HepG2 (cell line): ENCODE data around the gene TMEM258. TPM values are rescaled to one million over a fixed set of nuclear protein-coding genes. Genes with fewer than 3 reads are reported as not detected.

Experiments
- AKNA ChIP-seq: sonication (generic); formaldehyde crosslinking; IDR thresholded peaks from 2 replicates; pipeline ENCODE4 v1.4.0; 2020; ENCODE audit warnings: missing genetic modification reagents, borderline replicate concordance
- ARNT ChIP-seq: fragments of 450-650 bp; IDR thresholded peaks from 2 replicates; pipeline ENCODE4 v1.6.1; 2017
- CREM ChIP-seq, 2 experiments: sonication (generic) in 1 of 2; formaldehyde crosslinking in 1 of 2; IDR thresholded peaks; 2 replicates each; pipeline versions ENCODE4 v1.4.0 to v1.6.1; 2016 to 2020; ENCODE audit warnings: antibody characterized with exemption in 1 of 2, mild to moderate bottlenecking in 1 of 2, missing genetic modification reagents in 1 of 2
- ELF4 ChIP-seq: sonication (generic); formaldehyde crosslinking; IDR thresholded peaks from 2 replicates; pipeline ENCODE4 v1.5.0; 2020; ENCODE audit warnings: missing genetic modification reagents, mild to moderate bottlenecking, moderate library complexity, borderline replicate concordance
- GATAD1 ChIP-seq: IDR thresholded peaks from 2 replicates; pipeline ENCODE4 v1.6.1; 2016; ENCODE audit warnings: missing genetic modification reagents, missing compliant biosample characterization
- HCFC1 ChIP-seq: fragments of 150-350 bp; IDR thresholded peaks from 2 replicates; pipeline ENCODE4 v1.6.1; 2014; ENCODE audit warnings: low read depth, low read length
- HIVEP1 ChIP-seq: sonication (generic); formaldehyde crosslinking; IDR thresholded peaks from 2 replicates; pipeline ENCODE4 v1.4.0; 2020; ENCODE audit warnings: mild to moderate bottlenecking, missing genetic modification reagents
- MAZ ChIP-seq, 2 experiments: sonication (generic) in 1 of 2; formaldehyde crosslinking in 1 of 2; IDR thresholded peaks; 2 replicates each; pipeline versions ENCODE4 v1.5.0 to v1.6.1; 2012 to 2020; ENCODE audit warnings: low read depth in 2 of 2, mild to moderate bottlenecking in 2 of 2, borderline replicate concordance in 1 of 2, improper control_type of control experiment in 1 of 2, low read length in 1 of 2, missing genetic modification reagents in 1 of 2, moderate library complexity in 1 of 2
- NBN ChIP-seq: fragments of 450-650 bp; conservative IDR thresholded peaks from 2 replicates; pipeline ENCODE4 v1.6.1; 2017
- NFYC ChIP-seq: IDR thresholded peaks from 2 replicates; pipeline ENCODE4 v1.6.1; 2016; ENCODE audit warnings: missing genetic modification reagents, missing compliant biosample characterization
- NRL ChIP-seq: sonication (generic); formaldehyde crosslinking; IDR thresholded peaks from 2 replicates; pipeline ENCODE4 v1.5.0; 2020; ENCODE audit warnings: missing genetic modification reagents, mild to moderate bottlenecking, moderate library complexity, borderline replicate concordance
- PATZ1 ChIP-seq: sonication (generic); formaldehyde crosslinking; IDR thresholded peaks from 2 replicates; pipeline ENCODE4 v1.4.0; 2020; ENCODE audit warnings: missing genetic modification reagents
- PHF5A ChIP-seq: IDR thresholded peaks from one replicate; pipeline ENCODE4 v1.6.1; 2018; ENCODE audit warnings: low read depth, missing genetic modification reagents; ENCODE audit not compliant: unreplicated experiment
- TBX3 ChIP-seq: fragments of 450-650 bp; IDR thresholded peaks from 2 replicates; pipeline ENCODE4 v1.6.1; 2017; ENCODE audit warnings: antibody characterized with exemption, mild to moderate bottlenecking, inconsistent platforms, borderline replicate concordance
- TCF7L2 ChIP-seq: IDR thresholded peaks from 2 replicates; pipeline ENCODE4 v1.6.1; 2011; ENCODE audit warnings: mild to moderate bottlenecking, low read depth, low read length, moderate library complexity
- ZNF143 ChIP-seq: sonication (generic); formaldehyde crosslinking; IDR thresholded peaks from 2 replicates; pipeline ENCODE4 v1.4.0; 2020; ENCODE audit warnings: missing genetic modification reagents
- ZNF513 ChIP-seq: sonication (generic); formaldehyde crosslinking; conservative IDR thresholded peaks from 2 replicates; pipeline ENCODE4 v1.5.0; 2020; ENCODE audit warnings: missing genetic modification reagents
- ZNF589 ChIP-seq: sonication (generic); formaldehyde crosslinking; conservative IDR thresholded peaks from 2 replicates; pipeline ENCODE4 v1.8.0; 2022; ENCODE audit warnings: mild to moderate bottlenecking, moderate library complexity, missing genetic modification reagents
- ZNF737 ChIP-seq: sonication (generic); formaldehyde crosslinking; IDR thresholded peaks from 2 replicates; pipeline ENCODE4 v1.5.0; 2020; ENCODE audit warnings: missing genetic modification reagents, mild to moderate bottlenecking, borderline replicate concordance
- polyA plus RNA-seq, 8 experiments: library from polyadenylated mRNA; depleted of rRNA in 3 of 8; stranded (reverse) in 7 of 8; unstranded in 1 of 8; fragments of >200 nt; fragmentation: Illumina TruSeq in 4 of 8; extraction: Trizol in 4 of 8; gene quantifications; 2 replicates each; pipeline versions ENCODE4 v1.2.1 to v1.2.3, GENCODE V29; 2011 to 2016; ENCODE audit warnings: low read depth in 4 of 8, missing spikeins in 1 of 8, mixed read lengths in 1 of 8; ENCODE audit not compliant: insufficient read depth in 1 of 8
- total RNA-seq, 5 experiments: library from RNA; depleted of rRNA; stranded (reverse); fragments of >200 nt; fragmentation: Illumina TruSeq; extraction: Trizol; gene quantifications; 2 replicates each; pipeline ENCODE4 v1.2.3, GENCODE V29; 2016; ENCODE audit warnings: low read depth in 1 of 5

TMEM258 gene
- total and polyA plus RNA-seq, 2 of the 13 experiments (the other 11 are each of a cell fraction or from before 2014, with no cell fraction given) = 175 to 424 TPM

- TF ChIP-seq PATZ1 (CRISPR knock-in tag) (peak; percentile 87), ARNT (no peak), HCFC1 (no peak), TCF7L2 (no peak), NBN (no peak), ZNF143 (no peak), ZNF589 (CRISPR knock-in tag) (no peak), CREM (IDR thresholded peaks at IDR 0.05) (no peak), CREM (CRISPR knock-in tag; IDR thresholded peaks at IDR 0.05) (no peak), HIVEP1 (CRISPR knock-in tag) (peak; percentile 45; the same call in 1 of the 2 replicates), ZNF737 (CRISPR knock-in tag) (no peak), TBX3 (0 out of 2 replicates have a peak, but pooled peaks have one; percentile 13), MAZ (IDR thresholded peaks at IDR 0.05; ENCODE audit: borderline replicate concordance, low read depth, low read length) (no peak), MAZ (CRISPR knock-in tag; IDR thresholded peaks at IDR 0.05; ENCODE audit: low read depth) (no peak), GATAD1 (no peak), PHF5A (CRISPR knock-in tag) (no peak), AKNA (CRISPR knock-in tag) (no peak), ELF4 (CRISPR knock-in tag) (no peak), NFYC (peak; percentile 76), ZNF513 (no peak), NRL (CRISPR knock-in tag) (no peak)
- TF ChIP-seq, all 625 proteins: peak for 131
Observed at GRCh38 chr11:61827571-61828378, 35.4 kb upstream of the TMEM258 start, which contains the start of gene FADS2 (continued).
